GM19025 (cell line): ENCODE results near the gene AP4S1.
"Not testable (repeated sequence)": the region's sequence is repeated elsewhere in the genome, so short reads cannot be mapped to it uniquely, and the experiment has no call there.

Source experiments
- ATAC-seq: cut with Tn5 transposase; IDR thresholded peaks from one replicate; pipeline ENCODE4 v1.9.1; 2021; ENCODE audit warnings: mild to moderate bottlenecking, low read depth, moderate library complexity; ENCODE audit not compliant: unreplicated experiment

The AP4S1 gene, protein sequence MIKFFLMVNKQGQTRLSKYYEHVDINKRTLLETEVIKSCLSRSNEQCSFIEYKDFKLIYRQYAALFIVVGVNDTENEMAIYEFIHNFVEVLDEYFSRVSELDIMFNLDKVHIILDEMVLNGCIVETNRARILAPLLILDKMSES

DNA sequence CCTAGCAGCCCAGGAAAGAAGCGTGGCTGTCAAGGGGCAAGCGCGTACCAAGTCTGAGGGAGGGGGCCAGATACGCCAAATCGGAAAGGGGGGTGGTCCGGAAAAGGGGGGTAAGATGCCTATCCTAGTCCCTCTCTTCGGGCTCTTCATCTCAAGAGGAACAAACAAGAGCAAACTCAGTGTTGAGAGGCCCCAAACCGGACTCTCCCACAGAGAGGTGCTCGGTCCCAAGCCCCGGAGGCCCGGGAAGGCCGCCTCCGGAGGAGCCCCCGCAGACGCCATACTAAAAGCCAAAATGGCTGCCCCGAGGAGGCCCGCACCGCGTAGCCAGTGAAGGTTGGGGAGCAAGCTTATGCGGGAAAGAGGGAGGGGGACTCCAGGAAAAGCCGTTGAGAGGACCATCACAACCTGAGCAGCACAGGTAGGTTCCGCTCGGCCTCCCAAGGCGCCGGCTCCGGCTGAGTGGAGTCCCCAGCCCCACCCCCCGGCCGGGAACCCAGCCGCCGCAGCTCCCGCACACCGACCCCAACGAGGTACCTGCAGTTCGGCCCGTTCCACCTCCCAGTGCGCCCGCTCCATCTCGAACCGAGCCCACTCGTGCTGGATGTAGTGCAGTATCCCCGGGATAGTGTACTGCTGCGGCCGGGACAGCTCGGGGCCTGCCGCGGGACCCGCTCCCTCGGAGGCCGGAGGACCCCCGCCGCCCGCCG lies at the start of gene AP4S1:
Gene AP4S1, plus strand, starts transcription at position 283 of the 710 bp plus-strand sequence. CDS start 40,548 bp downstream, outside the sequence.
- ATAC-seq: no peak

DNA sequence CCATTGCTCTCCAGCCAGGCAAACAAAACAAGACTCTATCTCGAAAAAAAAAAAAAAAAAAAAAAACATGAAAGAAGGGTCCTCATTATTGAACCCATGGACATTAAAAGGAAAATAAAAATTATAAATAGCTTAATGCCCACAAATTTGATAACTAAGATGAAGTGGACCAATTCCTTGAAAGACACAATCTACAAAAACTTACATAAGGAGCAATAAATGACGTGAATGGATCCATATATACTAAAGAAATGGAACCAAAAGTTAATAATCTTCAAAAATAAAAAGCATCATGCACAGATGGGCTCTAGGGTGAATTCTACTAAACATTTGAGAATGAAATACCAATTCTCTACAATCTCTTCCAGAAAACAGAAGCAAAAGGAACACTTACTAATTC lies 47.7 kb upstream of the AP4S1 start:
- no peak for ATAC-seq

DNA sequence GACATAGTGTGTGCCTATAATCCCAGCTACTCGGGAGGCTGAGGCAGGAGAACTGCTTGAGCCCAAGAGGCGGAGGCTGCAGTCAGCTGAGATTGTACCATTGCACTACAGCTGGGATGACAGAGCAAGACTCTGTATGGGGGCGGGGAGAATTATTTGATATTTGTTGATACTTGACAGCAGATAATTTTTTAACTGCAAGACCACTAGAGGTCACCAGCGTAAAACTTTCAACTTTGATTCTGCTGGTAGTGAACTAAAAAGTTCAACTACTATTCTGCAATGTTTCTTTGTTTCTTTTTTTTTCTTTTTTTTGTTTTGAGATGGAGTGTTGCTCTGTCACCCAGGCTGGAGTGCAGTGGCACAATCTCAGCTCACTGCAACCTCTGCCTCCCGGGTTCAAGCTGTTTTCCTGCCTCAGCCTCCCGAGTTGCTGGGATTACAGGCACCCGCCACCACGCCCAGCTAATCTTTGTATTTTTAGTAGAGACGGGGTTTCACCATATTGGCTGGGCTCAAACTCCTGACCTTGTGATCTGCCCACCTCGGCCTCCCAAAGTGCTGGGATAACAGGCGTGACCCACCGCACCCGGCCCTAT lies 45.2 kb upstream of the AP4S1 start:
- ATAC-seq: not testable (repeated sequence)

DNA sequence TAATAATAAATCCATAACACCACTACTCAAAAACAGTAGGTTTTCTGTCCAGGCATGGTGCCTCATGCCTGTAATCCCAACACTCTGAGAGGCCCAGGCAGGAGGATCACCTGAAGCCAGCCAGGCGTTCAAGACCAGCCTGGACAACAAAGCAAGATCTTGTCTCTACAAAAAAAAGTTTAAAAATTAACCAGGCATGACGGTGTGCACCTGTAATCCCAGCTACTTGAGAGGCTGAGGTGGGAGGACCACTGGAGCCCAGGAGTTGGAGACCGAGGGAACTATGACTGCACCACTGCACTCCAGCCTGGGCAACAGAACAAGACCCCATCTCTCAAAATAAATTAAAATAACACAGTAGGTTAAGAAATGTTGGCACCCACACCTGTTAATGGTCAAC lies 44.5 kb upstream of the AP4S1 start:
- ATAC-seq: no peak

DNA sequence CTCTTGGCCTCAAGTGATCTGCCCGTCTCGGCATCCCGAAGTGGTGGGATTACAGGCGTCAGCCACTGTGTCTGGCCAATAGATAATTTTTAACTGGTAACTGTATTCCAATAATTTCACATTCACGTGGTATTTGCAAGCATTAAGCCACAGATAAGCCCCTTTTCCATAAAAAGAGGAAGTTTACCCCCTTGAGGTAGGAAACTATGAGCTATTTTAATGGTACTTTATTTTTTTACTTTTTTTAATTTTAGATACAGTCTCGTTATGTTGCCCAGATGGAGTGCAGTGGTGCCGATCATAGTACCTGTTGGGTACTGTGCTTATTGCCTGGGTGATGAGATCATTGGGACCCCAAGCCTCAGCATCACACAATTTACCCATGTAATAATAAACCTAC lies 42.9 kb upstream of the AP4S1 start:
- ATAC-seq: no peak

DNA sequence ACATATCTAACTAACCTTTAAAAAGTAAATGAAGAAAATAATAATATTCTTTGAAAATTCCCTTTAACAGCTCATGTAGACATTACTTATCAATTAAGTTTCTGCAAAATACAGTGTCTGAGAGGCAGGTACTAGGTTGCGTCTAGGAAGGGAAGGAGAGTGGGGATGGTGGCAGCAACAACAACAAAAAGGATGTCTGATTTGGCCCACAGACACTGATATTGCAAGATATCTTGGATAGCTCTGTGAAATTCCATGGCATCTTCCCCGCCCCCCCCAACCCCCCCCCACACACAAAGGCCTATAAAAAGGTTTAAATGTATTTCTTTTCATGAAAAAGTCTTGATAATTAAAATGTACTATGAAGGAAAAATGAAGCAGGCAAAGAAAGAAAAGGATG lies 41.6 kb upstream of the AP4S1 start:
- ATAC-seq: no peak

DNA sequence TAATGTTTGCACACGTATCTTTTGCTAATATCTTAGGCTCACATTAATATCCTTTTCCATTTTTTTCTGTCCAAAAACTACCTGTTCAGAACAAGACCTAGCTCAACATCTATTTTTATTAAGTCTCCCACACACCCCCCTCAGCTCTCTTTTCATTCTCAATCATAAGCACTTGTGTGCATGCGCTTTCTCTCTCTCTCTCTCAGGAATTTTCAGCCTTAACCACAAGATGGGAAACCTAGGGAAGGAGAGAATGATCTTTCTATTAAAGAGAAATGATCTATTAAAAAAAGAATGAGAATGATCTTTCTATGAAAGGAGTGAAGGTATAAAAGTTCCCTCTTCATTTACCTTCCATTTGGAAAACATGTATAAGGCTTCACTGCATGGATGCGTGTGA lies 39.7 kb upstream of the AP4S1 start:
- ATAC-seq: no peak

DNA sequence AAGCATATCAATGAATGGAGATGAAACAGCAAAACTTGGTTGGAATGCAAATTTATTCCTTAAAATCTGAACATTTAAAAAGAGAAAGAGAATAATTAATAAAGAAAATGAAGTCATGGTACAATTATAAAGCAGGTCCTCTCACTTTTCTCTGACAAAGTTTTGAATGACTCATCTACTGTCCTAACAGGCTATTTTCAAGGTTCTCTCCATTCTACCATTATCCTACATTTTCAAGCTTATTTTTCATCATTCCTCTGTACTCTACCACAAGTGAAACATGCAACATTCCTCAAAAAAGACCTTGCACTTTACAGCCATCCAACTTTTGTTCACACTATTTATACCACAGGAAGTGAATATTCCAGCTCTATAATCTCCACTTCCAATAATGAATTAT lies 36.9 kb upstream of the AP4S1 start:
- ATAC-seq: no peak

DNA sequence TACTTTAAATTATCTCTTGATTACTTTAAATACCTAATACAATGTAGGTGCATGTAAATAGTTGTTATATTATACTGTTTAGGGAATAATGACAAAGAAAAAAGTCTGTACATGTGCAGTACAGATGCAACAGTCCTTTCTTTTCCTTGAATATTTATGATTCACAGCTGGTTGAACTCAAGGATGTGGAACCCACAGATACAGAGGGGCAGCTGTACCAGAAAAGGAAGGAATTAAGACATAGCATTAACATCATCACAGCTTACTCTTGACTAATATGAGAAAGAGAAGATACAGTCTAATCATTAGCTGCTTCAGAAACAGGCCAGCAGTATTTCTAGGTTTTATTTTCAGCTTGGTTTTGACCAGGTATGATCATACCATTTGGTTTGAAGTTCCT lies 34.7 kb upstream of the AP4S1 start:
- ATAC-seq: no peak

DNA sequence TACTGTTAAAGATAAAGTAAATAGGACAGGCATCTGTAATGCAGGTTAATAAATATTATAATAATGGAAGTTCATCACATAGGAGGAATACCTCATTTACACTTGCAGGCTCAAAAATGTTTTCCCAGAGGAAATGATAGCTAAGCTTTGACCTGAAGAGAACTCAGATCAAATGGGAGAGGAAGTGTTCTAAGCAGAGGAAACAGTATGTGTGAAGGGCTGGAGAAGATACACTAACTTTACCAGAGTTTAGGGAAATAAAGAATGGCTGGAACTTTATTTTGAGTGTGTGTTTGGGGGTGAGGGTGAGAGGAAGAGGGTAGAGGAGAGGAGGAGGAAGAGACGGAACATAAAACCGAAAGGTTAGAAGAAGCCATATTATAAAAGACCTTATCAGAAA lies 34.0 kb upstream of the AP4S1 start:
- ATAC-seq: no peak

DNA sequence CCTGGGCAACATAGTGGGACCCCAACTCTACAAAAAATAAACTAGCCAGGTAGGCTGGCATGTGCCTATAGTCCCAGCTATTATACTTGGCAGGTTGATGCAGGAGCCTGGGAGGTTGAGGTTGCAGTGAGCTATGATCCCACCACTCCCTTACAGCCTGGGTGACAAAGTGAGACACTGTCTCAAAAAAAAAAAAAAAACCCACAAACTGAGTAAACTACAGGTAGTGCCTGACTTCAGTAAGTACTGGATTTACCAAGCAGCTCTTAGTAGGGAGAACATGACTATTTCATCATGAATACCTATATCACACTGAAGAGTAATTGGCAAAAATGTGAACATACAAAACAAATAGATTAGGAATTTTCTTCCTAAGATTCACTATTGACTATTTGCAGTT lies 32.4 kb upstream of the AP4S1 start:
- ATAC-seq: no peak

DNA sequence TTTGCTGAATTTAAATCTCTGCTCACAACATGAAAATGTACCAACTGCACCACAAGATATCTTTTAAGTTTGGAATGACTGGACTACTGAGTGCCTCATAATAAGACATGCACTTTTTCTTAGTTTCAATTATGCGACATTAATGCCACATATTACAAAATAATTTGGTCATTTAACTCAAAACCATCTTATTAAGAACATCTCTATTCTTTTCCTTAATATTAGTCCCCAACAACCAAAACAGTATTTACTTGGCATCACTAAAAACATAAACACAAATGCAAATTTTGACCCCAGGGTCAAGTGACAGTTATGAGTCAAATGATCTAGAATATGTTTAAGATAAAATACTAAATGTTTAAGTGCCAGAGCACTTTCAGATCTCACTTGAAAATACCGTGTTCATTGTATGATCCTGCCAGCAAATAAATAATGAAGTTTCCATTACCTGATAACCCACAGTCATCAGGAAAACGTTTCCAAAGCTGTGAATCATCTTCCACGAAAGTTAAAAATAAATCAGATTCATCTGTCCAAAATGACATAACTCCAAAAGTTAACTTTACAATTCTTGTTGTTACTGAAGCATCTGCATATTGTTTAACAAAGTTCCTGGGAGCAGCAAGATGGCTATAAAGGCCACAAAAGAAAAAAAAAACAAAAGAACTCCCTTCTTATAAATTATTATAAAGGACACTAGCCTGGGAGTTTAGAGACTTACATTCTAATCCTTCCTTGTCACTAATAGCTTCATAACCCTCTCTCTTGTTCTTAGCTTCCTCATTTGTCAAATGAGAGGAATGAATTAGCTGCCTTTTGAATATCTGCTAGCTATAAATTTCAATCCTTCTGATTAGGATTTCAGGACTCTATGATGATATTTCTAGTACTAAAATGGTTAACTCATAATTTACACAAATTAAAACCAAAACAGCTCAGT lies 30.5 kb upstream of the AP4S1 start:
- ATAC-seq: peak; percentile 65

DNA sequence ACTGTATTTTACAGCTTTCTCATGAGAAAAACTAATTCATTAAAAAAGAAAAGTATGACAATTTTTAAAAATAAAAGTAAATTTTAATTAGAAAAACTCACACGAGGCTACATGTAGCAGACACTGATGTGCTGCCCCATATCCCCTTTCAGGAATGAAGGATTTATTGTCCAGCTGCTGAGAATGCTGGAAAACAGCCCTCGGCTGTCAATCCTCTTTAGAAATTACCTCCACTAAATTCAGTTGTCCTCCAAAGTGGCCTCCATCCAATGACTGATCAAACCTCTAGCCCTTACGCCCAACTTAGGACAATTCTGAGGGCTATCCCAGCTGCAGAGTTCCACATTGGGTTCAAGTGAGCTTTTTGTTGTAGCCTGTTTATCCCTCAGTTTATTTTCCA lies 29.8 kb upstream of the AP4S1 start:
- ATAC-seq: no peak

DNA sequence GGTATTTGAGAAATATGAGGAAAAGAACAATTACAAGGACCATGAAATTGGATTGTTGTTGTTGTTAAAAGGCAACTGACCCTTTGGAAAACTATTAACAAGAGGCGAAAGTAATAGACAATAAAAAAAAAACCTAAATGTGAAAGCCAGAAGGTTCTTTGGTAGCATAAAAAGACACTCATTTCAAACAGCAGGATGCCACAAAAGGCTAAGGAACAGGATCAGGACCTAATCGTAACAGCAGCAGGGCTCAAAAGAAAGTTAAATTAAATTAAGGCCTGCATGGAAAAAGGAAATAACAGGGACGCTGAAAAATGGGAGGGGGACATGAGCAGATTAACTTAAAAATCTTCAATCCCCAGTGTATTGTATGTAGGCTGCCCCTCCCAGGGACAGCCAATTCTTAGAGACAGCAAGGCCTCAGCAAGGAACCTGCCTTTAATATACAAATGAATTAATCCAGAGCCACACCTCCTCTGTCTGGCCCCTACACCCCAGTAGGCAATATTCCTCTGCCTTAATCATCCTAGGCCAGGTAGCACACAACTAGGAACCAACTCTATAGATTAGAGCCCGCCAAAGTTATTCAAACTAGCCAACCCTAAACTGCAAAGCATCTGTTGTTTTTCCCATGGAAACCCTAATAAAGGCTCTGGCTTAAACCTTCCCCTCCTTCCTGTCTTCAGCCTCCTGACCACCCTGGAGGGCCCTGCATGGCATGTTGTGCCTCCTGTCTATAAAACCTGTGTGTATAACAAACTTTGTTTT lies 28.4 kb upstream of the AP4S1 start:
- ATAC-seq: no peak

DNA sequence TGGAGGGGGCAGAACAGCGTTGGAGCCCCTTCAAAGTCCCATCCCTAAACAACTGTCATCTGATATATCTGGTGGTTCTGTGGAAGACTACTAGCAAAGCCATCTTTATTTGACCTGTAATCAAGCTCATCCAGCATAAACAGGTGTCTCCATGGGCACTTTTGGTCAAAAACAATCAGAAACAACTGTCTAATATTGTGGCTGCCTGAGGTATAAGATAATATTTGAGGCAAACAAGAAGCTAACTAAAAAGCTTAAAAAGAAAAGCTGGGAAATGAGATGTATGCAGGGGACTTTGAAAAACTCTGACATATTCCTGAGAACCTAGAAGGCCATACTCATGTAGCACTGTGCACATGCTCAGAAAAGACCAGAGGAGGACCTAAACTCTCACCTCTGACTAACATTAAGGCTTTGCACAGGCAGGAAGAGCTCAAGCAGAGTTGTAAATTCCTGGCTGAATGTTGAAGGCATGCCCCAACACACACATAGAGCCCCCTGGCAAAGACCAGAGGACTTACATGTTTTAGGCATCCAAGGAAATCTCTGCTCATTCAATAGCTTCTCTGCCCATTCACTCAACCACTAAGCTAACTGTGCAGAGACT lies 27.2 kb upstream of the AP4S1 start:
- no peak for ATAC-seq

DNA sequence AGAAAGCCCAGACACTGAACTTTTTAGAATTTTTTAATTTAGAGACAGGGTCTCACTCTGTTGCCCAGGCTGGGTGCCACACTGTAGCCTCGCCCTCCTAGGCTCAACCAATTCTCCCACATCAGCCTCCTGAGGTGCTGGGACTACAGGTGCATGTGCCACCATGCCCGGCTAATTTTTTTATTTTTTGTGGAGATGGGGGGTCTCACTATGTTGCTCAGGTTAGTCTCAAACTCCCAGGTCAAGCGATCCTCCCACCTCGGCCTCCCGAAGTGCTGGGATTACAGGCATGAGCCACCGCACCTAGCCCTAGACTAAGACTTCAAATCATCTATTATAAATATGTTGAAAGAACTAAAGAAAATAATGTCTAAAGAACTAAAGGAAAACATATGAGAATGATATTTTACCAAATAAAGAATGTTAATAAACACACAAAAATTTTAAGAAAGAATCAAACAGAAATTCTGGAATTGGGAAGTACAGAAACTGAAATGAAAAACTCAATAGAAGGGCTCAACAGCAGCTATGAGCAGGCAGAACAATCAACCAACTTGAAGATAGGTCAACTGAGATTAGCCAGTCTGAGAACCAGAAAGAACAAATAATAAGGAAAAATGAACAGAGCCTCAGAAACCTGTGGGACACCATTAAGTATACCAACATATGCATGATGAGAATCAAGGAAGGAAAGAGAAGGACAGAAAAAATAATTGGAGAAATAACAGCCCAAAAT lies 26.2 kb upstream of the AP4S1 start:
- no peak for ATAC-seq

DNA sequence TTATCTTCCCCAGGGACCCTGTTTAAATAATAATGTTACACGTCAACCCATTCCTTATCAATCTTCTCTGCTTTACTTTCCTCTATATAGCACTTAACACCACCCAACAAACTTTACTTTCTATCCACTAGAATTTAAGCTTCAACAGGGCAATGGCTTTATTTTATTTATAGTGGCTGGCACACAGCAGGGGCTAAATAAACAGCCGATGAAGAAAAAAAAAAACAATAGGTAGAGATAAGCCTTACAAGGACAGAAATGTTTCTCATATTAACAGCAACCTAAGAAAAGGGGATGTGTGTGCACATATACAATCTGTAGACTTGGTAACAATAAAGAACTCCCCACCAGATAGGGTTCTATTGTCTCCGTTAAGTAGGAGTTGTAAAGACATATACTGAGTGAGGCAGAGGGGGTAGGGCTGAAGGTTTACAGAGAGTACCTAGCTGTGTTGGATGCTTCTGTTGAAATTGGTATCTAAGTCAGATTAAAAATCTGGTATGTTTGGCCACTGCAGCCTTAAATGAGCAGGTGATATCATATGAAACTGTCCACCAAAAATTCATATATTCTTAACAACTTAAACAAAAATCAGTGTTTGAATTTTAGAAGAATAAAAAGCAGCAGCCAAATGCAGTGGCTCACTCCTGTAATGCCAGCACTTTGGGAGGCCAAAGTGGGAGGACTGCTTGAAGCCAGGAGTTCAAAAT lies 24.7 kb upstream of the AP4S1 start:
- ATAC-seq: no peak

DNA sequence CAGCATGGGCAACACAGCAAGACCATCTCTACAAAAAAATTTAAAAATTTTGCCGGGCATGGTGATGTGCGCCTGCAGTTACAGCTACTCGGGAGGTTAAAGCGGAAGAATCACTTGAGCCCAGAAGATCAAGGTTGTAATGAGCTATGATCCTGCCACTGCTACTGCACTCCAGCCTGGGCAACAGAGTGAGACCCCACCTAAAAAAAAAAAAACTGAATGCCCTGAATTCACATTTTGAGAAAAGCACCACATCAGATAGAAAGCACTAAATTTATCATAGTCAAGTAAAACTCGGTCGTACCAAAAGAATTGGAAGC lies 24.1 kb upstream of the AP4S1 start:
- no peak for ATAC-seq

DNA sequence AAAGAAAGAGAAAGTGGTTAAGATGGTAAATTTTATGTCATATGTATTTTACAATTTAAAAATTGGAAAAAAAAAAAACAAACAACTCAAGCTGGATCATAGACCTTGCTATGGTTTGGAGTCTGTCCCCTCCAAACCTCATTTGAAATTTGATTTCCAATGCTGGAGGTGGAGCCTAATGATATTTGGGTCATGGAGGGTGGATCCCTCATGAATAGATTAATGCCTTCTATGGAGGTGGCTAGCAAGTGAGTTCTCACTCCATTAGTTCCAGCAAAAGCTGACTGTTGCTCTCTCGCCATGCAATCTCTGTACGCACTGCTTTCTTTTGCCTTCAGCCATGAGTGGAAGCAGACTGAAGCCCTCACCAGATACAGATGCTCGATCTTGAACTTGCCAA lies 22.2 kb upstream of the AP4S1 start:
- ATAC-seq: no peak
